Nucleus accumbens (tissue), 56 donors: Measurements from ENCODE around the gene ZNRF1.
A peak's percentile ranks its signal among the peaks of the same experiment; 100 is the strongest.
"Not testable (repeated sequence)": the region's sequence is repeated elsewhere in the genome, so short reads cannot be mapped to it uniquely, and the experiment has no call there.

Experiments used
- DNase-seq, 56 donors: peaks; one replicate each; lab custom pipeline; 2025; lab: John Stamatoyannopoulos, UW

ZNRF1 gene

GRCh38 chr16:74999609-75000480 is 1.0 kb downstream of the ZNRF1 start:
- peak in 45 of 56 donors; percentile 11 to 78 (median 35) for DNase-seq

GRCh38 chr16:75000481-75001081 is 1.8 kb downstream of the ZNRF1 start:
- DNase-seq = peak in 20 of 56 donors; percentile 5 to 62 (median 34)

- no peak for DNase-seq
Observed at GRCh38 chr16:75002474-75002873, 3.6 kb downstream of the ZNRF1 start.

- DNase-seq = no peak
Observed at GRCh38 chr16:75003931-75004330, 5.1 kb downstream of the ZNRF1 start.

- DNase-seq = no peak
Observed at GRCh38 chr16:75004460-75004859, 5.6 kb downstream of the ZNRF1 start.

- no peak for DNase-seq
Observed at GRCh38 chr16:75005697-75006096, 6.9 kb downstream of the ZNRF1 start.

GRCh38 chr16:75007443-75007842 is 8.6 kb downstream of the ZNRF1 start:
- DNase-seq = no peak

- no peak for DNase-seq
Observed at GRCh38 chr16:75010427-75010826, 11.6 kb downstream of the ZNRF1 start.

- peak in 19 of 56 donors; percentile 4 to 52 (median 17) for DNase-seq
Observed at GRCh38 chr16:75011634-75012307, 12.9 kb downstream of the ZNRF1 start.

GRCh38 chr16:75012380-75013081 is 13.7 kb downstream of the ZNRF1 start:
- no peak for DNase-seq

GRCh38 chr16:75013123-75013522 is 14.3 kb downstream of the ZNRF1 start:
- not testable (repeated sequence) for DNase-seq

- DNase-seq = no peak
Observed at GRCh38 chr16:75014318-75014717, 15.5 kb downstream of the ZNRF1 start.

- DNase-seq = not testable (repeated sequence)
Observed at GRCh38 chr16:75016451-75017081, 17.7 kb downstream of the ZNRF1 start.

GRCh38 chr16:75017670-75018525 is 19.1 kb downstream of the ZNRF1 start:
- DNase-seq = no peak

- no peak for DNase-seq
Observed at GRCh38 chr16:75019007-75019406, 20.2 kb downstream of the ZNRF1 start.

GRCh38 chr16:75019586-75019985 is 20.8 kb downstream of the ZNRF1 start:
- no peak for DNase-seq

- no peak for DNase-seq
Observed at GRCh38 chr16:75021410-75021809, 22.6 kb downstream of the ZNRF1 start.

- no peak for DNase-seq
Observed at GRCh38 chr16:75022567-75022966, 23.7 kb downstream of the ZNRF1 start.

GRCh38 chr16:75023009-75023408 is 24.2 kb downstream of the ZNRF1 start:
- no peak for DNase-seq
